HepG2 (cell line): ENCODE data around the gene ZNF367. TPM values are rescaled to one million over a fixed set of nuclear protein-coding genes. Genes with fewer than 3 reads are reported as not detected.
A peak's percentile ranks its signal among the peaks of the same experiment; 100 is the strongest.

ENCODE experiments used
- ARID2 ChIP-seq: sonication (generic); formaldehyde crosslinking; IDR thresholded peaks from 2 replicates; pipeline ENCODE4 v1.8.1; 2022; ENCODE audit warnings: mild to moderate bottlenecking, missing genetic modification reagents, borderline replicate concordance
- DMAP1 ChIP-seq: IDR thresholded peaks from 2 replicates; pipeline ENCODE4 v1.6.1; 2016
- ETV5 ChIP-seq: IDR thresholded peaks from 2 replicates; pipeline ENCODE4 v1.6.1; 2018; ENCODE audit warnings: missing biosample characterization, missing genetic modification reagents, inconsistent platforms, borderline replicate concordance
- KAT8 ChIP-seq: IDR thresholded peaks from 2 replicates; pipeline ENCODE4 v1.6.1; 2016; ENCODE audit warnings: missing genetic modification reagents, missing compliant biosample characterization
- KDM5B ChIP-seq: sonication (generic); formaldehyde crosslinking; IDR thresholded peaks from 2 replicates; pipeline ENCODE4 v1.4.0; 2020; ENCODE audit warnings: missing genetic modification reagents, mild to moderate bottlenecking, borderline replicate concordance
- KMT2A ChIP-seq: sonication (generic); formaldehyde crosslinking; IDR thresholded peaks from 2 replicates; pipeline ENCODE4 v1.4.0; 2020; ENCODE audit warnings: missing genetic modification reagents
- MEIS1 ChIP-seq: sonication (generic); formaldehyde crosslinking; IDR thresholded peaks from 2 replicates; pipeline ENCODE4 v1.9.0; 2021; ENCODE audit warnings: mild to moderate bottlenecking, missing genetic modification reagents, moderate library complexity, borderline replicate concordance
- SRY ChIP-seq: sonication (generic); formaldehyde crosslinking; IDR thresholded peaks from 2 replicates; pipeline ENCODE4 v1.8.0; 2022; ENCODE audit warnings: mild to moderate bottlenecking, missing genetic modification reagents
- YY1 ChIP-seq: IDR thresholded peaks from 2 replicates; pipeline ENCODE4 v1.6.1; 2011; ENCODE audit warnings: low read length, low read depth, moderate library complexity, mild to moderate bottlenecking; ENCODE audit not compliant: insufficient read depth, insufficient replicate concordance
- ZFP82 ChIP-seq: sonication (generic); formaldehyde crosslinking; IDR thresholded peaks from 2 replicates; pipeline ENCODE4 v1.5.1; 2020; ENCODE audit warnings: mild to moderate bottlenecking, missing genetic modification reagents, borderline replicate concordance
- ZKSCAN5 ChIP-seq: sonication (generic); formaldehyde crosslinking; IDR thresholded peaks from 2 replicates; pipeline ENCODE4 v1.5.1; 2020; ENCODE audit warnings: mild to moderate bottlenecking, missing genetic modification reagents
- ZNF607 ChIP-seq: sonication (generic); formaldehyde crosslinking; IDR thresholded peaks from 2 replicates; pipeline ENCODE4 v1.5.1; 2020; ENCODE audit warnings: missing genetic modification reagents, mild to moderate bottlenecking, borderline replicate concordance
- ZNF792 ChIP-seq: IDR thresholded peaks from 2 replicates; pipeline ENCODE4 v1.6.1; 2016
- ZNF891 ChIP-seq: sonication (generic); formaldehyde crosslinking; IDR thresholded peaks from 2 replicates; pipeline ENCODE4 v1.5.0; 2020; ENCODE audit warnings: mild to moderate bottlenecking, missing genetic modification reagents
- polyA plus RNA-seq, 8 experiments: library from polyadenylated mRNA; depleted of rRNA in 3 of 8; stranded (reverse) in 7 of 8; unstranded in 1 of 8; fragments of >200 nt; fragmentation: Illumina TruSeq in 4 of 8; extraction: Trizol in 4 of 8; gene quantifications; 2 replicates each; pipeline versions ENCODE4 v1.2.1 to v1.2.3, GENCODE V29; 2011 to 2016; ENCODE audit warnings: low read depth in 4 of 8, missing spikeins in 1 of 8, mixed read lengths in 1 of 8; ENCODE audit not compliant: insufficient read depth in 1 of 8
- total RNA-seq, 5 experiments: library from RNA; depleted of rRNA; stranded (reverse); fragments of >200 nt; fragmentation: Illumina TruSeq; extraction: Trizol; gene quantifications; 2 replicates each; pipeline ENCODE4 v1.2.3, GENCODE V29; 2016; ENCODE audit warnings: low read depth in 1 of 5
- TF ChIP-seq, protein P1 (sequence below): sonication (generic); formaldehyde crosslinking; IDR thresholded peaks from 2 replicates; pipeline ENCODE4 v1.4.0; 2020; ENCODE audit warnings: missing genetic modification reagents, borderline replicate concordance
- TF ChIP-seq, protein P2 (sequence below): sonication (generic); formaldehyde crosslinking; IDR thresholded peaks from 2 replicates; pipeline ENCODE4 v1.5.1; 2020; ENCODE audit warnings: mild to moderate bottlenecking, missing genetic modification reagents, moderate library complexity

The ZNF367 gene
- total and polyA plus RNA-seq, 2 of the 13 experiments (the other 11 are each of a cell fraction or from before 2014, with no cell fraction given) = 2.9 to 7.7 TPM

- TF ChIP-seq, protein P1, sequence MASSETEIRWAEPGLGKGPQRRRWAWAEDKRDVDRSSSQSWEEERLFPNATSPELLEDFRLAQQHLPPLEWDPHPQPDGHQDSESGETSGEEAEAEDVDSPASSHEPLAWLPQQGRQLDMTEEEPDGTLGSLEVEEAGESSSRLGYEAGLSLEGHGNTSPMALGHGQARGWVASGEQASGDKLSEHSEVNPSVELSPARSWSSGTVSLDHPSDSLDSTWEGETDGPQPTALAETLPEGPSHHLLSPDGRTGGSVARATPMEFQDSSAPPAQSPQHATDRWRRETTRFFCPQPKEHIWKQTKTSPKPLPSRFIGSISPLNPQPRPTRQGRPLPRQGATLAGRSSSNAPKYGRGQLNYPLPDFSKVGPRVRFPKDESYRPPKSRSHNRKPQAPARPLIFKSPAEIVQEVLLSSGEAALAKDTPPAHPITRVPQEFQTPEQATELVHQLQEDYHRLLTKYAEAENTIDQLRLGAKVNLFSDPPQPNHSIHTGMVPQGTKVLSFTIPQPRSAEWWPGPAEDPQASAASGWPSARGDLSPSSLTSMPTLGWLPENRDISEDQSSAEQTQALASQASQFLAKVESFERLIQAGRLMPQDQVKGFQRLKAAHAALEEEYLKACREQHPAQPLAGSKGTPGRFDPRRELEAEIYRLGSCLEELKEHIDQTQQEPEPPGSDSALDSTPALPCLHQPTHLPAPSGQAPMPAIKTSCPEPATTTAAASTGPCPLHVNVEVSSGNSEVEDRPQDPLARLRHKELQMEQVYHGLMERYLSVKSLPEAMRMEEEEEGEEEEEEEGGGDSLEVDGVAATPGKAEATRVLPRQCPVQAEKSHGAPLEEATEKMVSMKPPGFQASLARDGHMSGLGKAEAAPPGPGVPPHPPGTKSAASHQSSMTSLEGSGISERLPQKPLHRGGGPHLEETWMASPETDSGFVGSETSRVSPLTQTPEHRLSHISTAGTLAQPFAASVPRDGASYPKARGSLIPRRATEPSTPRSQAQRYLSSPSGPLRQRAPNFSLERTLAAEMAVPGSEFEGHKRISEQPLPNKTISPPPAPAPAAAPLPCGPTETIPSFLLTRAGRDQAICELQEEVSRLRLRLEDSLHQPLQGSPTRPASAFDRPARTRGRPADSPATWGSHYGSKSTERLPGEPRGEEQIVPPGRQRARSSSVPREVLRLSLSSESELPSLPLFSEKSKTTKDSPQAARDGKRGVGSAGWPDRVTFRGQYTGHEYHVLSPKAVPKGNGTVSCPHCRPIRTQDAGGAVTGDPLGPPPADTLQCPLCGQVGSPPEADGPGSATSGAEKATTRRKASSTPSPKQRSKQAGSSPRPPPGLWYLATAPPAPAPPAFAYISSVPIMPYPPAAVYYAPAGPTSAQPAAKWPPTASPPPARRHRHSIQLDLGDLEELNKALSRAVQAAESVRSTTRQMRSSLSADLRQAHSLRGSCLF = no peak
- TF ChIP-seq KAT8 (CRISPR knock-in tag) = 0 out of 2 replicates have a peak, but pooled peaks have one; percentile 14
- peak; percentile 55; the same call in 1 of the 2 replicates for TF ChIP-seq KDM5B (CRISPR knock-in tag)
- TF ChIP-seq, protein P2, sequence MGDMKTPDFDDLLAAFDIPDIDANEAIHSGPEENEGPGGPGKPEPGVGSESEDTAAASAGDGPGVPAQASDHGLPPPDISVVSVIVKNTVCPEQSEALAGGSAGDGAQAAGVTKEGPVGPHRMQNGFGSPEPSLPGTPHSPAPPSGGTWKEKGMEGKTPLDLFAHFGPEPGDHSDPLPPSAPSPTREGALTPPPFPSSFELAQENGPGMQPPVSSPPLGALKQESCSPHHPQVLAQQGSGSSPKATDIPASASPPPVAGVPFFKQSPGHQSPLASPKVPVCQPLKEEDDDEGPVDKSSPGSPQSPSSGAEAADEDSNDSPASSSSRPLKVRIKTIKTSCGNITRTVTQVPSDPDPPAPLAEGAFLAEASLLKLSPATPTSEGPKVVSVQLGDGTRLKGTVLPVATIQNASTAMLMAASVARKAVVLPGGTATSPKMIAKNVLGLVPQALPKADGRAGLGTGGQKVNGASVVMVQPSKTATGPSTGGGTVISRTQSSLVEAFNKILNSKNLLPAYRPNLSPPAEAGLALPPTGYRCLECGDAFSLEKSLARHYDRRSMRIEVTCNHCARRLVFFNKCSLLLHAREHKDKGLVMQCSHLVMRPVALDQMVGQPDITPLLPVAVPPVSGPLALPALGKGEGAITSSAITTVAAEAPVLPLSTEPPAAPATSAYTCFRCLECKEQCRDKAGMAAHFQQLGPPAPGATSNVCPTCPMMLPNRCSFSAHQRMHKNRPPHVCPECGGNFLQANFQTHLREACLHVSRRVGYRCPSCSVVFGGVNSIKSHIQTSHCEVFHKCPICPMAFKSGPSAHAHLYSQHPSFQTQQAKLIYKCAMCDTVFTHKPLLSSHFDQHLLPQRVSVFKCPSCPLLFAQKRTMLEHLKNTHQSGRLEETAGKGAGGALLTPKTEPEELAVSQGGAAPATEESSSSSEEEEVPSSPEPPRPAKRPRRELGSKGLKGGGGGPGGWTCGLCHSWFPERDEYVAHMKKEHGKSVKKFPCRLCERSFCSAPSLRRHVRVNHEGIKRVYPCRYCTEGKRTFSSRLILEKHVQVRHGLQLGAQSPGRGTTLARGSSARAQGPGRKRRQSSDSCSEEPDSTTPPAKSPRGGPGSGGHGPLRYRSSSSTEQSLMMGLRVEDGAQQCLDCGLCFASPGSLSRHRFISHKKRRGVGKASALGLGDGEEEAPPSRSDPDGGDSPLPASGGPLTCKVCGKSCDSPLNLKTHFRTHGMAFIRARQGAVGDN (CRISPR knock-in tag) = peak; percentile 70
- TF ChIP-seq ZNF891 = peak; percentile 38; the same call in 1 of the 2 replicates
- TF ChIP-seq DMAP1 (CRISPR knock-in tag) = peak; percentile 24; the same call in 1 of the 2 replicates
- TF ChIP-seq ZFP82 = no peak
- no peak for TF ChIP-seq YY1
- 0 out of 2 replicates have a peak, but pooled peaks have one; percentile 25 for TF ChIP-seq ZNF607 (CRISPR knock-in tag)
- TF ChIP-seq ZKSCAN5 (CRISPR knock-in tag) = no peak
- TF ChIP-seq ETV5 = peak; percentile 24; the same call in 1 of the 2 replicates
- 0 out of 2 replicates have a peak, but pooled peaks have one; percentile 10 for TF ChIP-seq ARID2 (CRISPR knock-in tag)
- 0 out of 2 replicates have a peak, but pooled peaks have one; percentile 53 for TF ChIP-seq SRY
- TF ChIP-seq KMT2A (CRISPR knock-in tag) = peak; percentile 58
- no peak for TF ChIP-seq ZNF792 (CRISPR knock-in tag)
- TF ChIP-seq MEIS1 (CRISPR knock-in tag) = no peak
These were observed 32.7 kb upstream of the ZNF367 start (continued) for GRCh38 chr9:96450613-96451528.
